WTC11 (cell line): ENCODE measurements around the gene MAP7D1.

ENCODE experiments used
- CTCF ChIP-seq: fragments of 200-600 bp; IDR thresholded peaks from 2 replicates; pipeline ENCODE4 v1.8.0; 2022; ENCODE audit warnings: antibody characterized with exemption
- IRF2 ChIP-seq: sonication (generic); formaldehyde crosslinking; IDR thresholded peaks from 2 replicates; pipeline ENCODE4 v1.8.0; 2022; ENCODE audit warnings: low read depth, missing genetic modification reagents, borderline replicate concordance
- NR3C1 ChIP-seq: sonication (generic); formaldehyde crosslinking; conservative IDR thresholded peaks from 2 replicates; pipeline ENCODE4 v1.8.1; 2023; ENCODE audit warnings: low read depth, mild to moderate bottlenecking, missing genetic modification reagents
- ZSCAN18 ChIP-seq: fragments of 250-450 bp; sonication (Bioruptor Pico); IDR thresholded peaks from 2 replicates; pipeline ENCODE4 v2.1.2; 2022; ENCODE audit warnings: mild to moderate bottlenecking, moderate library complexity

GRCh38 chr1:36153476-36153875 is 2.5 kb upstream of the MAP7D1 start:
- TF ChIP-seq CTCF (no peak), IRF2 (no peak), NR3C1 (CRISPR knock-in tag) (no peak), ZSCAN18 (CRISPR knock-in tag) (no peak)
